Epithelial cell of proximal tubule (primary cell): Measurements from ENCODE around the gene MOSMO. TPM values are rescaled to one million over a fixed set of nuclear protein-coding genes. Genes with fewer than 3 reads are reported as not detected.
"Not testable (repeated sequence)": the region's sequence is repeated elsewhere in the genome, so short reads cannot be mapped to it uniquely, and the experiment has no call there.

ENCODE experiments used
- DNase-seq: peaks from one replicate; pipeline ENCODE4 v3.0.0-alpha.2; 2011; ENCODE audit warnings: low read depth
- H3K4me3 ChIP-seq: 2 replicates; pipeline ENCODE4 v1.5.1; 2011; ENCODE audit warnings: low read depth, mild to moderate bottlenecking, low read length
- CTCF ChIP-seq: conservative IDR thresholded peaks from 2 replicates; pipeline ENCODE4 v1.5.1; 2012; ENCODE audit warnings: low read depth, mild to moderate bottlenecking, low read length
- total RNA-seq: library from RNA; depleted of rRNA; stranded (reverse); fragments of >200 nt; gene quantifications from 2 replicates; pipeline ENCODE4 v1.2.3, GENCODE V29; 2015

Gene MOSMO
- total RNA-seq, 1 donor from 2014 or later = 2.4 TPM

DNA sequence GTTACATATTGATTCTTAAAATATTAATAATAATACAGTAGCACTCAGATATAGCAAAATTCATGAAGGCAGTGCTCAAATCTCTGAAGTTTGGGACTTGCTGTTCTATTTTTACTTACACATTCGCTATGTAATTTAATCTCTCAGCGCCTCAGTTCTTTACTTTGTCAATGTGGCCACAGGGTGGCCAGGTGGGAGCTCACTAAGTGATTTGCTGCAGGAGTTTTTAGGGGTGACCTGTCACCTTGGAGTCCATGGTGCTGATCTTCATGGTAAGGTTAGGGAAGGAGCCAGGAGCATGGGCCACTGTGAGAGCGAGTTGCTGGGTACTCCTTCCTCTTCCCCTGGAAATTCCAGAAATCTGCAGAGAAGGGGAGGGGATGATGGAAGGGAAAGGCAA lies 112.5 kb downstream of the MOSMO start:
- no peak for TF ChIP-seq CTCF
- H3K4me3 ChIP-seq = no peak overlapping the region
- DNase-seq = no peak

DNA sequence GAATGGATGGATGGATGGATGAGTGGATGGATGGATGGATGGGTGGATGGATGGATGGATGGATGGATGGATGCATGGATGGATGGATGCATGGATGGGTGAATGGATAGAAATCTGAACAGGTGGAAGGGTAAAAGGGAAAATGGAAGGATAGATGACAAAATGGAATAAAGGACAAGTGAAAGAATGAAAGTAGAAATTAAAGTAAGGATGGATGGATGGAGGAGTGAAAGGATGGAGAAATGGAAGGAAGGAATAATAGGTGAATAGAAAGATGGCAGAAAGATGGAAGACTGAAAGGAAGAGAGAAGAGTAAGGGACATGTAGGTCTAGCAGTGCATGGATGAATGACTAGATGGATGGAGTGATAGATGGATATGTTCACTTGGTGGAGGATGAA lies 114.3 kb downstream of the MOSMO start:
- no peak for DNase-seq
- no peak for TF ChIP-seq CTCF
- H3K4me3 ChIP-seq = no peak overlapping the region

GRCh38 chr16:22123146-22123545 lies 115.2 kb downstream of the MOSMO start:
- no peak for TF ChIP-seq CTCF
- no peak for DNase-seq
- no peak overlapping the region for H3K4me3 ChIP-seq

DNA sequence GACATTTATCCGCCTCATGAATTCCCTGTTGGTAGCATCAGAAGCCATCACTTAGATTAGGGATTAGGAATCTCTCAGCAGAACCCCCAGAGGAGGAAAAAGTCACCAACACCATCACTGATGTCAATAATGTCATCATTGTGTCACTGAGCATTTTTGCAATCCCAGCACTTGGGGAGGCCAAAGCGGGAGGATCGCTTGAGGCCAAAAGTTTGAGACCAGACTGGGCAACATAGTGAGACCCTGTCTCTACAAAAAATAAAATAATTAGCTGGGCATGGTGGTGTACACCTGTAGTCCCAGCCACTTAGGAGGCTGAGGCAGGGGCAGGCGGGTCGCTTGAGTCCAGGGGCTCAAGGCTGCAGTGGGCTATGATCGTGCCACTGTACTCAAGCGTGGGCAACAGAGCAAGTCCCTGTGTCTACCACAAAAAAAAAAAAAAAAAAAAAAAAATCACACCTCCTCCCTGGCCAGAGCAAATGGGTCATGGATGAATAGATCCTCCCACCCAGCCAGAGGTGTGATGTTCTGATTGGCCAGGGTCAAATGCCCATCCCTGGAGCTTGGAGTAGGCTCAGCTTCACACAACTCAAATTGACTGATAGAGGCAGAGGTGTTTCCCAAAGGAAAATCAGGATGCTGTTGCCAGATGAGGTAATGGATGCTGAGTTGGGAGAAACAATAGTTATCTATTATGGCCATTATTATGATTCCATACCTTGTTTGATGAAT lies 116.0 kb downstream of the MOSMO start:
- no peak for TF ChIP-seq CTCF
- H3K4me3 ChIP-seq = no peak overlapping the region
- DNase-seq = no peak

GRCh38 chr16:22124583-22125284 lies 116.8 kb downstream of the MOSMO start:
- DNase-seq = no peak
- H3K4me3 ChIP-seq = no peak overlapping the region
- no peak for TF ChIP-seq CTCF

DNA sequence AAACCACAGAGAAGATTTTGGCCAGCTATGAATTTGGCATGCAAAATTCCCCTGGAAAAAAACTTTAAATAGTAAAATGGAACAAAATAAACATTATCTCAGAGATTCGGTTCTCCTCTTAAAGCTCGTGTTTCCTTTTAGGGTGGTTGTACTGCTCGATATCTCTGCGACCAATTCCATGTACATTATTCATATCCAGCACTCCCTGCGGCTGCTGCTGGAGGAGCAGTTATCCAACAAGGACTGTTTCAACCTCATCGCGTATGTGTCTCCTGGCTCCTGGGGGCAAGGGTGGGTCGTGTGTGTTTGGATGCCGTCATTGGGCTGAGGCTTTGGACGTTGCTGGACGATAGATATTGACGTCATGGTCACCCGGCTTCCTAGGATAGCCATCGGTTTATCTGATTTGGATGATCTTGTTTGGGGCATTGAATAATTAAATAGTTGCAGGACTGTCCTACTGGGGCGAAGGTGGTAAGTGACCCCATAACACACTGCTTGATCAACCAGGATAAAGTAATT lies 118.2 kb downstream of the MOSMO start:
- H3K4me3 ChIP-seq = no peak overlapping the region
- no peak for TF ChIP-seq CTCF
- DNase-seq = no peak

DNA sequence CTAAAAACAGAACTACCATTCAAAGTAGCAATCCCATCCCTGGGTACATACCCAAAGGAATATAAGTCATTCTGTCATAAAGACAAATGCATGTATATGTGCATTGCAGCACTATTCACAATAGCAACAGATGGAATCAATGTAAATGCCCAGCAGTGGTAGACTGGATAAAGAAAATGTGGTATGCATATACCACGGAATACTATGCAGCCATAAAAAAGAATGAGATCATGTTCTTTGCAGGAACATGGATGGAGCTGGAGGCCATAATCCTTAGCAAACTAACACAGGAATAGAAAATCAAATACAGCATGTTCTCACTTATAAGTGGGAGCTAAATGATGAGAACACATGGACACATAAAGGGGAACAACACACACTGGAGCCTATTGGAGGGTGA lies 120.6 kb downstream of the MOSMO start:
- DNase-seq, H3K4me3 ChIP-seq: not testable (repeated sequence)
